Nephron (organoid): ENCODE measurements around the gene VSTM2B.

Experiments
- H3K27ac Mint-ChIP-seq, 3 experiments: 2 replicates each; pipeline ENCODE4 v1.8.0; 2020; ENCODE audit warnings: mixed read lengths in 3 of 3, mild to moderate bottlenecking in 2 of 3, moderate library complexity in 1 of 3
- H3K27me3 Mint-ChIP-seq: 2 replicates; pipeline ENCODE4 v1.8.0; 2021; ENCODE audit warnings: low read depth, mild to moderate bottlenecking, moderate library complexity, mixed read lengths
- H3K36me3 Mint-ChIP-seq: 2 replicates; pipeline ENCODE4 v1.8.0; 2020; ENCODE audit warnings: low read depth, mixed read lengths
- H3K4me1 Mint-ChIP-seq: 2 replicates; pipeline ENCODE4 v1.8.0; 2020; ENCODE audit warnings: mixed read lengths
- H3K4me3 Mint-ChIP-seq, 3 experiments: 2 replicates each; pipeline ENCODE4 v1.8.0; 2020; ENCODE audit warnings: mild to moderate bottlenecking in 3 of 3, mixed read lengths in 3 of 3, moderate library complexity in 2 of 3
- H3K9me3 Mint-ChIP-seq: 2 replicates; pipeline ENCODE4 v1.8.0; 2020; ENCODE audit warnings: mixed read lengths
- TF ChIP-seq, protein P1 (sequence below), 3 experiments: fragments of 200-600 bp; sonication (generic); IDR thresholded peaks; one replicate each; pipeline ENCODE4 v1.5.0; 2021; ENCODE audit warnings: antibody characterized with exemption in 3 of 3; ENCODE audit not compliant: unreplicated experiment in 3 of 3

The VSTM2B gene

DNA sequence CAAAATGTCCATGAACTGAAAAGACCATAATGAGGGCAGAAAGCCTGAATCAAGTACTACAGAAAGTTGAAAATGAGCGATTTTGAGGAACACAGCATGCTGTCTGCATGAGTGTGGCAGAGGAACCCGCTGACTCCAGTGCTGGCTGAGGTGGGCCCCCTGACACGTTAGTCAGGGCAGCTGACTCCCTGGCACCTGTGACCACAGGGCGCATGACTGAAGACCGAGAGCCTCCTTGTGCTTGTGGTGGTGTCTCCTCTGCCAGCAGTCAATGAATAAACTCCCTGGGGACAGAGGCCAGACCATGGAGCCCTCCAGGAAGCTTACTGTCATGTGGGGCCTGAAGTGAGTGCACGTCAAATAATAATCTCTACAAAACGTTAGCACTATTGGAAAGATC is 38.4 kb upstream of the VSTM2B start:
- peaks cover 32% of the 10 kb centered on the region for H3K27me3 Mint-ChIP-seq
- H3K9me3 Mint-ChIP-seq = peaks cover 2% of the 10 kb centered on the region
- peaks cover 7% of the 10 kb centered on the region for H3K4me1 Mint-ChIP-seq
- no peaks in the 10 kb centered on the region for H3K36me3 Mint-ChIP-seq
- H3K4me3 Mint-ChIP-seq = no peak overlapping the region
- TF ChIP-seq, protein P1, sequence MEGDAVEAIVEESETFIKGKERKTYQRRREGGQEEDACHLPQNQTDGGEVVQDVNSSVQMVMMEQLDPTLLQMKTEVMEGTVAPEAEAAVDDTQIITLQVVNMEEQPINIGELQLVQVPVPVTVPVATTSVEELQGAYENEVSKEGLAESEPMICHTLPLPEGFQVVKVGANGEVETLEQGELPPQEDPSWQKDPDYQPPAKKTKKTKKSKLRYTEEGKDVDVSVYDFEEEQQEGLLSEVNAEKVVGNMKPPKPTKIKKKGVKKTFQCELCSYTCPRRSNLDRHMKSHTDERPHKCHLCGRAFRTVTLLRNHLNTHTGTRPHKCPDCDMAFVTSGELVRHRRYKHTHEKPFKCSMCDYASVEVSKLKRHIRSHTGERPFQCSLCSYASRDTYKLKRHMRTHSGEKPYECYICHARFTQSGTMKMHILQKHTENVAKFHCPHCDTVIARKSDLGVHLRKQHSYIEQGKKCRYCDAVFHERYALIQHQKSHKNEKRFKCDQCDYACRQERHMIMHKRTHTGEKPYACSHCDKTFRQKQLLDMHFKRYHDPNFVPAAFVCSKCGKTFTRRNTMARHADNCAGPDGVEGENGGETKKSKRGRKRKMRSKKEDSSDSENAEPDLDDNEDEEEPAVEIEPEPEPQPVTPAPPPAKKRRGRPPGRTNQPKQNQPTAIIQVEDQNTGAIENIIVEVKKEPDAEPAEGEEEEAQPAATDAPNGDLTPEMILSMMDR (IDR thresholded peaks at IDR 0.05; ENCODE audit: unreplicated experiment in 3 of 3) = no peak
- no peak overlapping the region for H3K27ac Mint-ChIP-seq

GRCh38 chr19:29488316-29488715 is 37.5 kb upstream of the VSTM2B start:
- peaks cover 16% of the 10 kb centered on the region for H3K4me1 Mint-ChIP-seq
- H3K4me3 Mint-ChIP-seq = no peak overlapping the region
- no peak overlapping the region for H3K27ac Mint-ChIP-seq
- no peaks in the 10 kb centered on the region for H3K9me3 Mint-ChIP-seq
- peaks cover 41% of the 10 kb centered on the region for H3K27me3 Mint-ChIP-seq
- TF ChIP-seq, protein P1 (IDR thresholded peaks at IDR 0.05; ENCODE audit: unreplicated experiment in 3 of 3) = no peak
- no peaks in the 10 kb centered on the region for H3K36me3 Mint-ChIP-seq

DNA sequence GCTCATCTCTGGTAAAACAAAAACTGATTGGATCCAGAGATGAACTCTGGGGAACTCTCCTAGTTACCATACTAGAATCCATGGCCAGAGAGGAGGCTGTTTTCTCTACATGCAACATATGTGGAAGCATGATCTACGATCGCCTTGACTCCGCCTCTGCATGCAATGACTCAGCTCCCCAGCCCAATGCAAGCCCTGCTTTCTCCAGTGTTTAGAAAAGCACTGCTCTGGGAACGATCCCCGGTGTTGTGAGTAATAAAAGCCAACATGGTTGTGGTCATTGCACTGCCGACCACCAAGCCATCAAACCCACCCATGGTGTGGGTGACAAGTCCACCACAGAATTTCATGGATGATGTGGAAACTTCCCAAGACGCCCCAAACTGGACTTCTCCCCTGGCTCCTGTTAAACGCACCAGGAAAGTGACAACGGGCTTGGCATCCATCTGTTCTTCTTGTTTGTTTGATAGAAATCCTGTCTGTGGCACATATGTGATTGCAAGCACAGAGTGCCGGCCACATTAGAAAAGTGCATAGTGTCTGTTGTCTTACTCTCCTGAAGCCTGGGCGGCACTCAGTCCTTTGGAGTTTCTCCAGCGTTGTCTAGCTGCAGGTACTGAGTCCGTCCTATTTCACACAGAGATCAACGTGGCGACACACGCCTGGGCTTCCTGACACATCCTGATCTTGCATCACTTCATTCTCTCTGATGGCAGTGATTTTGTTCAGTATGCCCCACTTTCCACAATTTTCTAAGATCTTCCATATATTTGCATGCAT is 36.4 kb upstream of the VSTM2B start:
- H3K9me3 Mint-ChIP-seq = no peaks in the 10 kb centered on the region

GRCh38 chr19:29491491-29491890 is 34.3 kb upstream of the VSTM2B start:
- H3K9me3 Mint-ChIP-seq = no peaks in the 10 kb centered on the region

More for the DNA sequence above, 36.4 kb upstream of the VSTM2B start:
- no peak overlapping the region for H3K27ac Mint-ChIP-seq
- TF ChIP-seq, protein P1 (IDR thresholded peaks at IDR 0.05; ENCODE audit: unreplicated experiment in 3 of 3) = no peak
- H3K27me3 Mint-ChIP-seq = peaks cover 43% of the 10 kb centered on the region
- H3K4me1 Mint-ChIP-seq = peaks cover 18% of the 10 kb centered on the region
- H3K4me3 Mint-ChIP-seq = no peak overlapping the region
- H3K36me3 Mint-ChIP-seq = no peaks in the 10 kb centered on the region

GRCh38 chr19:29491995-29492577 is 33.7 kb upstream of the VSTM2B start:
- peak overlapping the region; percentile 76 to 86 (median 84) for H3K27ac Mint-ChIP-seq
- TF ChIP-seq, protein P1 (IDR thresholded peaks at IDR 0.05; ENCODE audit: unreplicated experiment in 3 of 3) = no peak

More at GRCh38 chr19:29491491-29491890, 34.3 kb upstream of the VSTM2B start:
- peak overlapping the region in 1 of 3 experiments; percentile 86 for H3K27ac Mint-ChIP-seq
- H3K4me1 Mint-ChIP-seq = peaks cover 18% of the 10 kb centered on the region
- H3K4me3 Mint-ChIP-seq = peak overlapping the region in 1 of 3 experiments; percentile 50
- H3K27me3 Mint-ChIP-seq = peaks cover 38% of the 10 kb centered on the region
- no peaks in the 10 kb centered on the region for H3K36me3 Mint-ChIP-seq
- TF ChIP-seq, protein P1 (IDR thresholded peaks at IDR 0.05; ENCODE audit: unreplicated experiment in 3 of 3) = no peak

More at GRCh38 chr19:29491995-29492577, 33.7 kb upstream of the VSTM2B start:
- Mint-ChIP-seq H3K4me1 (peaks cover 18% of the 10 kb centered on the region), H3K27me3 (peaks cover 38% of the 10 kb centered on the region), H3K9me3 (no peaks in the 10 kb centered on the region), H3K4me3 (peak overlapping the region in 1 of 3 experiments; percentile 60), H3K36me3 (no peaks in the 10 kb centered on the region)
